Mesendoderm (in vitro differentiated cells): ENCODE measurements around the gene MAP1S.

Source experiments
- DNase-seq: peaks from one replicate; pipeline ENCODE4 v3.0.0; 2013
- H2AK5ac ChIP-seq: 2 replicates; pipeline ENCODE4 v1.6.1; 2013; ENCODE audit warnings: low read length, inconsistent platforms
- H2BK120ac ChIP-seq: 2 replicates; pipeline ENCODE4 v1.6.1; 2013; ENCODE audit warnings: low read depth, mild to moderate bottlenecking, low read length, moderate library complexity, mixed read lengths
- H2BK15ac ChIP-seq: replicated peaks from 2 replicates; pipeline ENCODE4 v1.6.1; 2013; ENCODE audit warnings: low read depth, mild to moderate bottlenecking, moderate library complexity
- H2BK5ac ChIP-seq: 2 replicates; pipeline ENCODE4 v1.6.1; 2013; ENCODE audit warnings: low read length, inconsistent platforms
- H3K18ac ChIP-seq: 2 replicates; pipeline ENCODE4 v1.6.1; 2013; ENCODE audit warnings: mild to moderate bottlenecking, low read length, mixed read lengths
- H3K23ac ChIP-seq: one replicate; pipeline ENCODE4 v1.6.1; 2013; ENCODE audit warnings: low read length
- H3K27ac ChIP-seq: 2 replicates; pipeline ENCODE4 v1.5.1; 2013; ENCODE audit warnings: low read depth, mild to moderate bottlenecking, inconsistent platforms, low read length, moderate library complexity
- H3K27me3 ChIP-seq: 2 replicates; pipeline ENCODE4 v1.6.1; 2013; ENCODE audit warnings: low read length, control low read depth, mild to moderate bottlenecking, inconsistent platforms; ENCODE audit not compliant: insufficient read depth, poor library complexity
- H3K36me3 ChIP-seq: 2 replicates; pipeline ENCODE4 v1.6.1; 2013; ENCODE audit warnings: low read length, inconsistent platforms; ENCODE audit not compliant: control insufficient read depth, insufficient read depth
- H3K4ac ChIP-seq: one replicate; pipeline ENCODE4 v1.6.1; 2013; ENCODE audit warnings: low read depth, mild to moderate bottlenecking, low read length, moderate library complexity
- H3K4me1 ChIP-seq: 2 replicates; pipeline ENCODE4 v1.6.1; 2013; ENCODE audit warnings: low read depth, low read length, inconsistent platforms; ENCODE audit not compliant: control insufficient read depth
- H3K4me2 ChIP-seq: 2 replicates; pipeline ENCODE4 v1.6.1; 2013; ENCODE audit warnings: low read length
- H3K4me3 ChIP-seq: 2 replicates; pipeline ENCODE4 v1.5.1; 2013; ENCODE audit warnings: mild to moderate bottlenecking, low read length
- H3K56ac ChIP-seq: one replicate; pipeline ENCODE4 v1.6.1; 2013; ENCODE audit warnings: low read length
- H3K79me1 ChIP-seq: 2 replicates; pipeline ENCODE4 v1.6.1; 2013; ENCODE audit warnings: low read length, inconsistent platforms
- H3K79me2 ChIP-seq: 2 replicates; pipeline ENCODE4 v1.6.1; 2013; ENCODE audit warnings: mild to moderate bottlenecking, low read length; ENCODE audit not compliant: control insufficient read depth, insufficient read depth
- H3K9ac ChIP-seq: 2 replicates; pipeline ENCODE4 v1.6.1; 2013; ENCODE audit warnings: low read length, inconsistent platforms
- H4K5ac ChIP-seq: one replicate; pipeline ENCODE4 v1.6.1; 2013; ENCODE audit warnings: low read length
- H4K8ac ChIP-seq: one replicate; pipeline ENCODE4 v1.6.1; 2013; ENCODE audit warnings: low read depth, mild to moderate bottlenecking, control low read depth, low read length, moderate library complexity
- WGBS: extraction: QIAGEN DNeasy Blood & Tissue Kit; methylation state at CpG from one replicate; pipeline ENCODE4 v1.1.7; 2013; ENCODE audit warnings: low lambda C conversion rate, missing lambda C conversion rate; ENCODE audit not compliant: insufficient coverage; ENCODE audit errors: extremely low coverage; 5-methylcytosine and 5-hydroxymethylcytosine counted together

The MAP1S gene

GRCh38 chr19:17687141-17687856 lies 32.0 kb upstream of the MAP1S start:
- Histone ChIP-seq H3K9ac (peak overlapping the region; percentile 76), H3K36me3 (no peaks in the 10 kb centered on the region), H4K5ac (no peak overlapping the region), H3K4me2 (peak overlapping the region; percentile 86), H4K8ac (no peak overlapping the region), H3K4ac (no peak overlapping the region), H3K18ac (peak overlapping the region; percentile 77), H3K4me1 (no peaks in the 10 kb centered on the region), H3K79me1 (peaks cover 1% of the 10 kb centered on the region), H2BK15ac (peak overlapping the region; percentile 61), H3K27ac (peak overlapping the region; percentile 41), H3K4me3 (peak overlapping the region; percentile 66), H2BK5ac (peak overlapping the region; percentile 85), H3K79me2 (peaks cover 7% of the 10 kb centered on the region), H3K23ac (no peak overlapping the region), H2BK120ac (peak overlapping the region; percentile 29), H3K56ac (peak overlapping the region; percentile 83), H3K27me3 (no peaks in the 10 kb centered on the region), H2AK5ac (no peak overlapping the region)
- WGBS = no CpG with 5 or more reads among the region's 24 CpGs
- DNase-seq = peak; percentile 68

- peak; percentile 83 for DNase-seq
- WGBS = no CpG with 5 or more reads among the region's 77 CpGs
- peak within 1 kb of the TSS; percentile 86 for H3K4me2 ChIP-seq
- peak within 1 kb of the TSS; percentile 77 for H3K18ac ChIP-seq
- H3K27ac ChIP-seq = no peak within 1 kb of the TSS
- H4K8ac ChIP-seq = no peak within 1 kb of the TSS
- no peaks in the 10 kb centered on the region for H3K27me3 ChIP-seq
- no peak within 1 kb of the TSS for H3K4ac ChIP-seq
- no peak within 1 kb of the TSS for H2BK15ac ChIP-seq
- peak within 1 kb of the TSS; percentile 85 for H2BK5ac ChIP-seq
- peak within 1 kb of the TSS; percentile 76 for H3K9ac ChIP-seq
- no peaks in the 10 kb centered on the region for H3K36me3 ChIP-seq
- H3K4me3 ChIP-seq = peak within 1 kb of the TSS; percentile 66
- no peak within 1 kb of the TSS for H2AK5ac ChIP-seq
- no peak within 1 kb of the TSS for H3K23ac ChIP-seq
- H3K79me2 ChIP-seq = peaks cover 5% of the 10 kb centered on the region
- H3K4me1 ChIP-seq = no peaks in the 10 kb centered on the region
- H3K56ac ChIP-seq = peak within 1 kb of the TSS; percentile 83
- no peaks in the 10 kb centered on the region for H3K79me1 ChIP-seq
- H4K5ac ChIP-seq = no peak within 1 kb of the TSS
- no peak within 1 kb of the TSS for H2BK120ac ChIP-seq
Measured at GRCh38 chr19:17687857-17688784, 31.2 kb upstream of the MAP1S start, which contains the start of gene UNC13A. UNC13A (minus strand) TSS chr19:17688354; CDS start chr19:17688199, 155 bp downstream.

GRCh38 chr19:17688853-17689595 lies 30.3 kb upstream of the MAP1S start:
- Histone ChIP-seq H3K27ac (no peak overlapping the region), H3K23ac (no peak overlapping the region), H3K18ac (no peak overlapping the region), H3K79me1 (no peaks in the 10 kb centered on the region), H4K5ac (no peak overlapping the region), H4K8ac (no peak overlapping the region), H2BK5ac (no peak overlapping the region), H3K4me2 (no peak overlapping the region), H3K56ac (no peak overlapping the region), H3K9ac (no peak overlapping the region), H3K4me3 (no peak overlapping the region), H2BK120ac (no peak overlapping the region), H3K4me1 (no peaks in the 10 kb centered on the region), H3K79me2 (peaks cover 5% of the 10 kb centered on the region), H3K36me3 (no peaks in the 10 kb centered on the region), H3K27me3 (no peaks in the 10 kb centered on the region), H2BK15ac (no peak overlapping the region), H2AK5ac (no peak overlapping the region), H3K4ac (no peak overlapping the region)
- no CpG with 5 or more reads among the region's 10 CpGs for WGBS
- no peak for DNase-seq

- Histone ChIP-seq H3K27ac (no peak overlapping the region), H4K8ac (no peak overlapping the region), H3K56ac (no peak overlapping the region), H2BK120ac (no peak overlapping the region), H3K79me2 (no peaks in the 10 kb centered on the region), H3K79me1 (no peaks in the 10 kb centered on the region), H3K4me2 (no peak overlapping the region), H3K23ac (no peak overlapping the region), H3K18ac (no peak overlapping the region), H3K9ac (no peak overlapping the region), H2BK15ac (no peak overlapping the region), H3K4me1 (no peaks in the 10 kb centered on the region), H3K4ac (no peak overlapping the region), H2BK5ac (no peak overlapping the region), H3K4me3 (no peak overlapping the region), H2AK5ac (no peak overlapping the region), H4K5ac (no peak overlapping the region), H3K36me3 (no peaks in the 10 kb centered on the region), H3K27me3 (no peaks in the 10 kb centered on the region)
- DNase-seq = no peak
- no CpG with 5 or more reads among the region's 4 CpGs for WGBS
Measured at GRCh38 chr19:17692566-17692965, 26.7 kb upstream of the MAP1S start.

- Histone ChIP-seq H3K4me1 (no peaks in the 10 kb centered on the region), H2BK15ac (no peak overlapping the region), H3K23ac (no peak overlapping the region), H3K4me3 (no peak overlapping the region), H3K79me1 (no peaks in the 10 kb centered on the region), H2AK5ac (no peak overlapping the region), H3K4me2 (no peak overlapping the region), H3K27ac (no peak overlapping the region), H2BK5ac (no peak overlapping the region), H3K56ac (no peak overlapping the region), H2BK120ac (no peak overlapping the region), H3K18ac (no peak overlapping the region), H3K27me3 (no peaks in the 10 kb centered on the region), H3K36me3 (no peaks in the 10 kb centered on the region), H4K8ac (no peak overlapping the region), H3K4ac (no peak overlapping the region), H3K9ac (no peak overlapping the region), H3K79me2 (no peaks in the 10 kb centered on the region), H4K5ac (no peak overlapping the region)
- WGBS = no CpG with 5 or more reads among the region's 2 CpGs
- no peak for DNase-seq
Measured at GRCh38 chr19:17695198-17695597, 24.1 kb upstream of the MAP1S start.
